GM10847 (cell line): Measurements from ENCODE around the gene EVI5.

Source experiments
- POLR2A ChIP-seq: IDR thresholded peaks from 2 replicates; pipeline ENCODE4 v1.6.1; 2011; ENCODE audit not compliant: insufficient read length; ENCODE audit errors: extremely low read depth

The EVI5 gene

DNA sequence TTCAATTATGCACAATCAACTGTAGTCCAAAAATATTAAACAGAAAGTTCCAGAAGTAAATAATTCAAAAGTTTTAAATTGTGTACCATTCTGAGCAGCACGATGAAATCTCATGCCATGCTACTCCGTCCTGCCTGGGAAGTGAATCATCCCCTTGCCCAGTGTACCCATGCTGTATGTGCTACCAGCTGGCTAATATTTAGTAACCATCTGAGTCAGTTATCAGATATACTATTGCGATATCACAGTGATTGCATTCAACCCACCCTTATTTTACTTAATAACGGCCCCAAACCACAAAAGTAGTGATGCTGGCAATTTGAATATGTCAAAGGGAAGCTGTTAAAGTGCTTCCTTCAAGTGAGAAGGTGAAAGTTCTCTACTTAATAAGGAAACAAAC lies 56.2 kb downstream of the EVI5 start:
- no peak for TF ChIP-seq POLR2A

DNA sequence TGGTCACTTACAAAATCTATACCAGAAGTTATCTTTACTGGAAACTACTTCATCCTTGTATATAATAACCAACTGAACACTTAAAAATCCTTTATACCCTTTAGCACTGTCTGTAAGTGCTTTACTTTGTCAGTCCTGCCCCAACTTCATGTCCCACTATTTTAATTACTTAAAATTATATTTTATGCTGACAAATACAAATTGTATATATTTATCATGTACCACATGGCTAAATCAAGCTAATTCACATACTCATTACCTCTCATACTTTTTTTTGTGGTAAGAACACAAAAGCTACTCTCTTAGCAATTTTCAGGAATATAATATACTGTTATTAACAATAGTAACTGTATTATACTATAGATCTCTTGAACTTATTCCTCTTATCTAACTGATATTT lies 63.0 kb downstream of the EVI5 start:
- TF ChIP-seq POLR2A: no peak

DNA sequence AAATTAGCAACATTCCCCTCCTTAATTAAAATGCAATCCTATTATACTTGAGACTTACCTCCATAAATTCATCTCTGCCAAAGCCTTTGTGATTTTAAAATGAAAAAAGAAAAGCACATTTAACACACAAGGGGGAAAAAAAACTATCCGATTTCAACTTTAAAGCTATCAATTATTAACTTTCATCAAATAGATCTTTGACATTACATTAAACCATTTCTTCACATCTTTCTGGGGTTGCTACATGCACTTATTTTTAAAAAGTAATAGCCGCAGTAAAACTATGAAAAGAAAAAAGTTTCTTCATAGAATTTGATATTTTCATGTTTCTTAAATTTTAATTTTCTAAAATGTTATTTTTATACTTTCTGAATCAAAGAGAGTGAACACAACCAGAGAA lies 71.0 kb downstream of the EVI5 start:
- no peak for TF ChIP-seq POLR2A

DNA sequence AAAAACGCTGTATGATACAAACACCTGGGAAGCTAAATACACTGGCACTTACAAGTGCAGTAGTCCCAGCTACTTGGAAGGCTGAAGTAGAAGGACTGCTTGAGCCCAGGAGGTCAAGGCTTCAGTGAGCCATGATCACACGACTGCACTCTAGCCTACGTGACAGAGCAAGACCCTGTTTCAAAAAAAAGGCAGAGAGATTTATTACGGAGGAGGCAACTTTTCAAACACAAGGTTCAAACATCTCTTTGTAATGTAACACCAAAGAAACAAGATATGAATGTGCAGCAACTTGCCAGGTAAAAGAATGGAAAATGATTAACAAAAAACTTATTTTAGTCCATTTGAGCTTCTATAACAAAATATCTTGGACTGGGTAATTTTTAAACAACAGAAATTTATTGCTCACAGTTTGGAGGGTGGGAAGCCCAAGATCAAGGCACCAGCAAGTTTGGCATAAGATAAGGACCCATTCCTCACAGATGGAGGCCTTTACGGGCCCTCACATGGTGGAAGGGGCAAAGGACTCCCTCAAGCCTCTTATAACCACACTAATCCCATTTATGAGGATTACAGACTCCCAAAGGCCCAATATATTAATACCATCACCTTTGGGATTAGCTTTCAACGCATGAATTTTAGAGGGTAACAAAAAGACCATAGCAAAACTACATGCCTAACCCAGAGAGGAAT lies 73.3 kb downstream of the EVI5 start:
- TF ChIP-seq POLR2A: no peak

DNA sequence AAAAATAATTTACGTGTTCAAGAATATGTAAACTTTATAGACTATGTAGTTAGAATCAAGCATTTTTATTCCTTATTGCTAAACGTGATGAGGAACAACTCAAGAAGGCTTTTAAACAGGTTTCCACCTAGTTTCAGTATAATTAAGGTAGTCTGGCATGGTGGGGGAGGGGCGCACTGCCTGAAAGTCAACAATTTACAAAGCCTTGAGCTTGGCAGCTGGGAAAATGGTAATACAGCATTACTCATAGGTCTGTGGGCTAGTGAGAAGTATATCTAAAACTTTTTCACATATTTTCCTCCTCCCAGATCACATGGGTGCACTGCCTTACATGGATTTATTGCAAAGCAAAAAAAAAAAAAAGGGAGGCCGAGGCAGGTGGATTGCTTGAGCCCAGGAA lies 75.2 kb downstream of the EVI5 start:
- no peak for TF ChIP-seq POLR2A

DNA sequence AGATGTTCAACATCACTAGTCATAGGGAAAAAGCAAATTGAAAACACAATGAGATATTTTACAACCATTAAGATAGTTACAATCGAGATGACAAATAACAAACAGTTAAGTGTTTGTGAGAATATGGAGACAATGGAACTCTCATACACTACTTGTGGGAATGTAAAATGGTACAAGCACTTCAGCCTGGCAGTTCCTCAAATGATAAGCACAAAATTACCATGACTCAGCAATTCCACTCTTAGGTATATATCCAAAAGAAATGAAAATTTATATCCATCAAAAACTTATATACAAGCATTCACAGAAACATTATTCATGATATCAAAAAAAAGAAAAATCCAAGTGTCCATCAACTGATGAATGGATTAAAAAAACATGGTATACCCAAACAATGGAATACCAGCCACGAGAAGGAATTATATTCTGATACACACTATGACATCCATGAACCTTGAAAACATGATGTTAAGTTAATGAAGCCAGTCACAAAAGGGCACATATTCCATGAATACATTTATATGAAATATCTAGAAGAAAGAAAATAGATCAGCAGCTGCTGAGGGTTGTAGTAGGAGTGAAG lies 76.4 kb downstream of the EVI5 start:
- TF ChIP-seq POLR2A: no peak

DNA sequence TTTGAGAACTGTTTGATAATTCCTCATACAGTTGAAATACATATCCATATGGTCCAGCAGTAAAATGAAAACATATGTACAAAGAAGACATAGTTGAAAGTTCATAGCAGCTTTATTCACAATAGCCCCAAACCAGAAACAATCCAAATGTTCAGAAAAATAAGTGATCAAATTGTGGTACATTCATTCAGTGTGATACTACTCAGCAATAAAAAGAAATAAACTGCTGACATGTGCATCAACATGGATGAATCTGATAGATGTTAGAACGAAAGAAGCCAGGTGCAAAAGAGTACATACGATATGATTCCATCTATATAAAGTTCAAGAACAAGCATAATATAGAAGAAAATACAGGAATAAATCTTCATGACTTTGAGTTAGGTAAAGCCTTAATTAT lies 77.2 kb downstream of the EVI5 start:
- no peak for TF ChIP-seq POLR2A

DNA sequence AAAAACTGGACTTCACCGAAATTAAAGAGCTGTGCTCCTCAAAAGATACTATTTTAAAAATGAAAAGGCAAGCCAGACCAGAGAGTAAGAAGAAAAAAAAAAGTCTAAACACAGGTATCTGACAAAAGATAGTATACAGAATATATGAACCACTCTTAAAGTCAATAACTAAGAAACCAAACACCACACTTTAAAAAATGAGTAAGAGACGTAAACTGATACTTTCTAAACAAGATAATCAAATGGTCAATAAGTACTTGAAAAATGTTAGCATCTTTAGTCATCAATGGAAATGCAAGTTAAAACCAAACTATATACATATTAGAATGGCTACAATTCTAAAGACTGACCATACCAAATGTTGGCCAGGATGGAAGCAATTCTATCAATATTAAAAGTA lies 77.6 kb downstream of the EVI5 start:
- no peak for TF ChIP-seq POLR2A

DNA sequence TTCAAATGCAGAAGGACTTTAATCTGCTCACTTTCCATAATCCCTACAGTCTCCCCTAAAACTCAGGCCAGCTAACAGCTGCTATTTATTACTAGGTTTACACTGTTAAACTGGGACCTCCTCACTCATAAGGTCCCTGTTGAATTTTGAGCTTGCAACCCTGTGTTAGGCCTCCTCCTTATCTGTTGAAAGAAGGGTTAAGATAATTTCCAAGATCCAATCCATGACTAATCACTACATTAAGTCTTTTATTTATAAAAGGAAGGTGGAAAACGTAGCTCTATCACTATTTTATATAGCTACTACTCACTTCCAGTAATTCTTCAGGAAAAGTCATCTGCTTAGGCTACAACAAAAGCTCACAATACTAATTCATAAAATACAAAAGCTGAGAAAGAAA lies 79.5 kb downstream of the EVI5 start:
- no peak for TF ChIP-seq POLR2A

DNA sequence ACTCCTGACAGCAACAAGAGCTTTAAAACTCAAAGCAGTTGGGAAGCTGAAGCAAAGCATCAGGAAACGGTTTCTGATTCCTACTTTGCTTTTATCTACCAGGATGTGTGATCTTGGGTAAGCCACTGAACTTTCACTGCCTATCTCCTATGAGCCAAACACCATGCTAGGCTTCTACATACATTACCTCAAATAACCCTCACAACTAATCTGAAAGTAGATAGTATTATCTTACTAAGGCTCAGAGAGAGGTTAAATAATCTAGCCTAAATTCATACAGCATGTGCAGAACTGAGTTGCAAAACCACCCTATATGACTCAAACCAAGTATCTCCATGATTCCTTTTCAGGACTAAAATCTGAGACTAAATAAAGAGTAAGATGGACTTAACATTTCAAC lies 83.8 kb downstream of the EVI5 start:
- TF ChIP-seq POLR2A: no peak

DNA sequence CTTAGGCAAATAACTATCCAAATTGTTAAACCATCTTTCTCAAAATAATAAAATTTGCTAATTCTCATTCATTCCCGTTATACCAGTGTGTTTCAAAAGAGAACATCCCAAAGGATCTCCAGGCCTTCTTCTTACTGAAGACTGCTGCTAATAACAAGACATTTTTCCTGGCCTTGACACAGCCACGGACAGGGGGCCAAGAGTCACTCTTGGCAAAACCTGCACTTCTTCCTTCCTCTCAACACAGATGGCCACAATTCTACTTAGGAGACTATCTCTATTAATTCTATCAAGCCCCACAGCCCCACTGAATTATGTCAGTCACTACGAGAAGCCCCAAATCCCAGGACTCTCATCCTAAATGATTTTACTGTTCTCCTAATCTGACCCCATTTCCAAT lies 86.0 kb downstream of the EVI5 start:
- no peak for TF ChIP-seq POLR2A

DNA sequence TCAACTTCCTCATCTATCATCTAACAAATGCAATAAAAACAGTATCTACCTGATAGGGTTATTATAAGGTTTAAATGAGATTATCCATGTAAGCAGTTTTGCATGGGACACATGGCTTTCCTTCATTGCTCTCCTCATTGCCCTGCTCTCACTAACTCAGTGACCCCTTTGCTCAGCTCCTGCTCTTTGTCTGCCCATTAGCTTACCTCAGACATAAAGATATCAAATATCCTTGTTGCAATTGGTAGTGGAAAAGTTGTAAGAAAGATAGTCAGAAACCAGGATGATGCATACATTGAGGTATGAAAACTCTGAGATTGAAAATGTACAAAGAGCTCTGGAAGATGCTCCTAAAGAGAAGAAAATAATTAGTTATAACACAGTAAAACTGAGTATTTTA lies 89.8 kb downstream of the EVI5 start:
- TF ChIP-seq POLR2A: no peak

DNA sequence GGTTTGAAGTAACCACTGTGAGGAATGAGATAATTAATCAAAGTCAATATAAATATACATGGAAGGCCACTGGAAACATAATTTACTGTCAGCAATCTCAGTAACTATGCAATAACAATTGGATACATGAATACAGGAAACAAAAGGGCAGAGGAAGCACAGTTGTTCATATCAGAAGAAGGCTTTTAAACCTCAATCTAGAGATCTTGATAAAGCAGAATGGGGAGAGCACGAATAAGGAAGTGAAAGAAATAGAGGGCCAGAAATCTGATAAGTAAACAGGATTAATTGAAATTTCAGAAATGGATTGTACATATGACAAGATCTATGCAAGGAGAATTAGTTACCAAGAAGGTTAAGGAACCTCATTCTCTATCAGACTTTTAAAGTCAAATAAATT lies 93.0 kb downstream of the EVI5 start:
- TF ChIP-seq POLR2A: no peak

DNA sequence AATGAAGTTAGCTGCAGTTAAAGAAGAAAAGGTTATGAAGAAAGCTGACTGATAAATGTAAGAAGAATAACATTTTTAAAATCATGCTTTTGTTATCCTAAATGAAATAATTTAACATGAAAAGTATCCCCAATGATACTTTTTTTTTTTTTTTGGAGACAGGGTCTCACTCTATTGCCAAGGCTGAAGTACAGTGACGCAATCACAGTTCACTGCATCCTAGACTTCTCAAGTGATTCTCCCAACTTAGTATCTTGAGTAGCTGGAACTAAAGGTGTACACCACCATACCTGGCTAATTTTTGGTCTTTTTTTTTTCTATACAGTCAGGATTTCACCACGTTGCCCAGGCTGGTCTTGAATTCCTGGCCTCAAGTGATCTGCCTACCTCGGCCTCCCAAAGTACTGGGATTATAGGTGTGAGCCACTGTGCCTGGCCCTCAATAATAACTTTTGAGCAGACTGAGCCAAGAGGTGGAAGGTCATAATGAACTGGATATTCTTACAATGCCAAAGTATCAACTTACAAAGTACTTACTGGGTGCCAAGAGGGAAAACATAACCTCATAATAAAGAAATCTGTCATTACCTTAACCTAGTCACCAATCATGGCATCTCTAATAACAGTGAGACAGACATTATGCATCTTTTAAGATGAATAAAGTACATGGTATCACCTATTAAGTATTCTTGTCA lies 94.5 kb downstream of the EVI5 start:
- TF ChIP-seq POLR2A: no peak

DNA sequence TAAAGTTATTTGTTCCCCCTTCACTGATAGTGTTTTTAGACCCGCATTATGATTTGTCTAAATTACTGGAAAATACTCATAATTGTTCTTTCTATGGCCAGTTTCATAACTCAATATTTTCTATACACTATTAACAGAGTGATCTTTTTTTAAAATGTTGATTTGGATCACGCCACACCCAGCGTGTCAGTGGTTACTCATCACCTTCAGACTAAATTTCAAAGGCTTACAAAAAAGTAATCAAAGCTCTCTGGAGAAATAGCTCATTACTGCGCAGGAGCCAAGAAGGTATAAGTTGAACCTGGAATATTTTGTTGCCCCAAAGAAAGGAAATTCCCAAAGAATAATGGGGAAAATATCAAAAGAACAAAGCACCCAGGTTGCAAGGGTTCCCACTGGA lies 104.9 kb downstream of the EVI5 start:
- no peak for TF ChIP-seq POLR2A

DNA sequence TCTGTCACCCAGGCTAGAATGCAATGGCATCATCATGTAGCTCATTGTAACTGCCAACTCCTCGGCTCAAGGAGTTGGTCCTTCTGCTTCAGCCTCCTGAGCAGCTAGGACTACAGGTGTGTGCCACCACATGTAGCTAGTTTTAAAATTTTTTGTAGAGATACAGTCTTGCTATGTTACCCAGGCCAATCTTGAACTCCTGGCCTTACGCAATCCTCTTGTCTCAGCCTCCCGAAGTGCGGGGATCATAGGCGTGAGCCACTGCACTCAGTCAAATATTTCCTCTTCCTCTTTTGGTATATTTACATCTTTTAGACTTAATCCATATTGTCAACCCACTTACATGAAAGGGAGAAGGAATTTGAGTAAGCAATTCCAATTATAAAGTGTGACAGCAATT lies 121.1 kb downstream of the EVI5 start:
- TF ChIP-seq POLR2A: no peak

DNA sequence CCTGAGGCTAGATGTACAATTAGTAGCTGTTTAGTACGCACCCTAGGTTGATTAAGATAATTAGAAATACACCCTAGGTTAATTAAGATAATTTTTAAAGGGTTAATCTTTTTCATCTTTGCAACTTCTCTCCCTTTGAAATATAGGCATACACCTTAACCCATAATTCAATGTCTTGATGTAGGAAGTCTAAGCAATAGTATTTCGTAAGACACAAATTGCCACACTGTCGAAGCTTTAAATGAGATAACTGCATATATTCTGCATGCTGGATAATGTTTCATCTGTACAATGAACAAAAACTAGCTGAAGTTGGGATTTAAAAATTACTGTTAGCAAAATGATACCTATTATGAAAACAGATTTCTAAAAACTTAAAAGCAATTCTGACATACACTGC lies 122.9 kb downstream of the EVI5 start:
- no peak for TF ChIP-seq POLR2A

DNA sequence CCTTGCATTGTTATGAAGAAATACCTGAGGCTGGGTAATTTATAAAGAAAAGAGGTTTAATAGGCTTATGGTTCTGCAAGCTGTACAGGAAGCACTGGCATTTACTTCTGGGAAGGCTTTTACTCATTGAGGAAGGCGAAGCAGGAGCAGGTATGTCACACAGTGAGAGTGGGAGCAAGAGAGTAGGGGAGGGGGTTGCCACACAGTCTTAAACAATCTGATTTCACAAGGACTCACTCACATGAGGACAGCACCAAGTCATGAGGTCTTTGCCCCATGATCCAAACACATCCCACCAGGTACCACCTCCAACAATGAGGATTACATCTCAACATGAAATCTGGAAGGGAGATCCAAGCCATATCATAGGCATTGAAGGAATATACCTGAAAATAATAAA lies 127.2 kb downstream of the EVI5 start:
- TF ChIP-seq POLR2A: no peak
